K562 (cell line): ENCODE results near the gene HDAC7.

ENCODE experiments used
- DPF2 ChIP-seq: fragments of 450-650 bp; IDR thresholded peaks from 2 replicates; pipeline ENCODE4 v1.6.1; 2016
- POLR2A ChIP-seq: fragments of 450-650 bp; conservative IDR thresholded peaks from 2 replicates; pipeline ENCODE4 v1.6.1; 2016
- YY1 ChIP-seq, 3 experiments: IDR thresholded peaks; 2 replicates each; pipeline ENCODE4 v1.6.1; 2011; ENCODE audit warnings: low read length in 2 of 3, mild to moderate bottlenecking in 2 of 3, moderate library complexity in 2 of 3, borderline replicate concordance in 1 of 3, control low read depth in 1 of 3, low read depth in 1 of 3; ENCODE audit not compliant: insufficient read depth in 3 of 3, insufficient replicate concordance in 2 of 3, control insufficient read depth in 1 of 3, insufficient read length in 1 of 3; ENCODE audit errors: extremely low read depth in 1 of 3
- ZNF384 ChIP-seq: IDR thresholded peaks from 2 replicates; pipeline ENCODE4 v1.6.1; 2012; ENCODE audit warnings: low read depth, low read length, improper control_type of control experiment
- TF ChIP-seq, protein P1 (sequence below): sonication (generic); formaldehyde crosslinking; IDR thresholded peaks from 2 replicates; pipeline ENCODE4 v1.8.1; 2023; ENCODE audit warnings: mild to moderate bottlenecking, missing genetic modification reagents
- TF ChIP-seq, protein P2 (sequence below), 3 experiments: IDR thresholded peaks in 2 of 3; conservative IDR thresholded peaks in 1 of 3; 2 replicates each; pipeline ENCODE4 v1.5.1; 2011 to 2012; ENCODE audit warnings: low read length in 3 of 3, mild to moderate bottlenecking in 3 of 3, control low read depth in 2 of 3, improper control_type of control experiment in 1 of 3, inconsistent platforms in 1 of 3, low read depth in 1 of 3, mixed read lengths in 1 of 3, moderate library complexity in 1 of 3; ENCODE audit not compliant: insufficient read depth in 2 of 3
- TF ChIP-seq, protein P3 (sequence below): fragments of 450-650 bp; IDR thresholded peaks from 2 replicates; pipeline ENCODE4 v1.6.1; 2017; ENCODE audit warnings: mild to moderate bottlenecking, moderate library complexity

DNA sequence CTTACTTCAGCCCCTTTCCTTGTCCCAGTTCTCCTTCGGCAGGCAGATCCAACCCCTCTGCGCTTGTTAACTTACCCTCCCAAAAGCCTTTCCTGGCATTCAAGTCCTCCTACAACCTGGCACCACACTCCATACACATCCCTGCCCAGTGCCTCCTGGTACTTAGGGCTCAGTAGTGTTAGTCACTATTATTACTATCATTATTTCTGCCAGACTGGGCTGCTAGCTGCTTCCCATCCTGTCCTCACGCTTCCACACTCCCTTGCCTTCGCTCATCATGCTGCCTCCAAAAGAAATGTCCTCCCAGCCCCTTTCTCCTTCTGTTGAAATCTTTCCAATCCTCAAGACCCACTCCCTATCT, 1.6 kb upstream of the HDAC7 start:
- TF ChIP-seq, protein P1, sequence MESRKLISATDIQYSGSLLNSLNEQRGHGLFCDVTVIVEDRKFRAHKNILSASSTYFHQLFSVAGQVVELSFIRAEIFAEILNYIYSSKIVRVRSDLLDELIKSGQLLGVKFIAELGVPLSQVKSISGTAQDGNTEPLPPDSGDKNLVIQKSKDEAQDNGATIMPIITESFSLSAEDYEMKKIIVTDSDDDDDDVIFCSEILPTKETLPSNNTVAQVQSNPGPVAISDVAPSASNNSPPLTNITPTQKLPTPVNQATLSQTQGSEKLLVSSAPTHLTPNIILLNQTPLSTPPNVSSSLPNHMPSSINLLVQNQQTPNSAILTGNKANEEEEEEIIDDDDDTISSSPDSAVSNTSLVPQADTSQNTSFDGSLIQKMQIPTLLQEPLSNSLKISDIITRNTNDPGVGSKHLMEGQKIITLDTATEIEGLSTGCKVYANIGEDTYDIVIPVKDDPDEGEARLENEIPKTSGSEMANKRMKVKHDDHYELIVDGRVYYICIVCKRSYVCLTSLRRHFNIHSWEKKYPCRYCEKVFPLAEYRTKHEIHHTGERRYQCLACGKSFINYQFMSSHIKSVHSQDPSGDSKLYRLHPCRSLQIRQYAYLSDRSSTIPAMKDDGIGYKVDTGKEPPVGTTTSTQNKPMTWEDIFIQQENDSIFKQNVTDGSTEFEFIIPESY (CRISPR knock-in tag): no peak
- TF ChIP-seq, protein P2, sequence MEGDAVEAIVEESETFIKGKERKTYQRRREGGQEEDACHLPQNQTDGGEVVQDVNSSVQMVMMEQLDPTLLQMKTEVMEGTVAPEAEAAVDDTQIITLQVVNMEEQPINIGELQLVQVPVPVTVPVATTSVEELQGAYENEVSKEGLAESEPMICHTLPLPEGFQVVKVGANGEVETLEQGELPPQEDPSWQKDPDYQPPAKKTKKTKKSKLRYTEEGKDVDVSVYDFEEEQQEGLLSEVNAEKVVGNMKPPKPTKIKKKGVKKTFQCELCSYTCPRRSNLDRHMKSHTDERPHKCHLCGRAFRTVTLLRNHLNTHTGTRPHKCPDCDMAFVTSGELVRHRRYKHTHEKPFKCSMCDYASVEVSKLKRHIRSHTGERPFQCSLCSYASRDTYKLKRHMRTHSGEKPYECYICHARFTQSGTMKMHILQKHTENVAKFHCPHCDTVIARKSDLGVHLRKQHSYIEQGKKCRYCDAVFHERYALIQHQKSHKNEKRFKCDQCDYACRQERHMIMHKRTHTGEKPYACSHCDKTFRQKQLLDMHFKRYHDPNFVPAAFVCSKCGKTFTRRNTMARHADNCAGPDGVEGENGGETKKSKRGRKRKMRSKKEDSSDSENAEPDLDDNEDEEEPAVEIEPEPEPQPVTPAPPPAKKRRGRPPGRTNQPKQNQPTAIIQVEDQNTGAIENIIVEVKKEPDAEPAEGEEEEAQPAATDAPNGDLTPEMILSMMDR (IDR thresholded peaks at IDR 0.05 in 2 of 3, conservative IDR thresholded peaks at IDR 0.05 in 1 of 3; ENCODE audit: insufficient read depth in 2 of 3, low read depth in 1 of 3, low read length in 3 of 3): no peak
- TF ChIP-seq DPF2 (no peak), ZNF384 (no peak), YY1 (IDR thresholded peaks at IDR 0.05; ENCODE audit: borderline replicate concordance in 1 of 3, control insufficient read depth in 1 of 3, extremely low read depth in 1 of 3, insufficient read depth in 3 of 3, insufficient read length in 1 of 3, insufficient replicate concordance in 2 of 3, low read depth in 1 of 3, low read length in 2 of 3) (no peak), POLR2A (no peak)
- TF ChIP-seq, protein P3, sequence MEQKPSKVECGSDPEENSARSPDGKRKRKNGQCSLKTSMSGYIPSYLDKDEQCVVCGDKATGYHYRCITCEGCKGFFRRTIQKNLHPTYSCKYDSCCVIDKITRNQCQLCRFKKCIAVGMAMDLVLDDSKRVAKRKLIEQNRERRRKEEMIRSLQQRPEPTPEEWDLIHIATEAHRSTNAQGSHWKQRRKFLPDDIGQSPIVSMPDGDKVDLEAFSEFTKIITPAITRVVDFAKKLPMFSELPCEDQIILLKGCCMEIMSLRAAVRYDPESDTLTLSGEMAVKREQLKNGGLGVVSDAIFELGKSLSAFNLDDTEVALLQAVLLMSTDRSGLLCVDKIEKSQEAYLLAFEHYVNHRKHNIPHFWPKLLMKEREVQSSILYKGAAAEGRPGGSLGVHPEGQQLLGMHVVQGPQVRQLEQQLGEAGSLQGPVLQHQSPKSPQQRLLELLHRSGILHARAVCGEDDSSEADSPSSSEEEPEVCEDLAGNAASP: no peak
